Left lobe of liver (tissue), 2 donors: Measurements from ENCODE around the gene NCL. TPM values are rescaled to one million over a fixed set of nuclear protein-coding genes. Genes with fewer than 3 reads are reported as not detected.
"Not testable (repeated sequence)": the region's sequence is repeated elsewhere in the genome, so short reads cannot be mapped to it uniquely, and the experiment has no call there.

Experiments used
- ATAC-seq: fragments of 200-7000 bp; cut with Tn5 transposase; one replicate; pipeline ENCODE4 v1.9.1; 2020; ENCODE audit warnings: mild to moderate bottlenecking, moderate library complexity
- DNase-seq: peaks from one replicate; pipeline ENCODE4 v3.0.0-alpha.2; 2020; ENCODE audit warnings: low spot score
- total RNA-seq: library from RNA; stranded (reverse); gene quantifications from one replicate; pipeline ENCODE4 v1.2.1, GENCODE V29; 2021
- donor health status: DM: no; HTN: no; CAD: no; lungs with moderate emphysema.
- donor health status: DM: no; HTN: yes; CAD: no.

Gene NCL
- total RNA-seq, 1 donor from 2014 or later = 126 TPM

GRCh38 chr2:231467613-231468530, 3.6 kb upstream of the NCL start:
- ATAC-seq (no peak), DNase-seq (peak; percentile 42)

- ATAC-seq = no peak
- peak; percentile 39 for DNase-seq
Observed at GRCh38 chr2:231467016-231467545, 2.8 kb upstream of the NCL start.

DNA sequence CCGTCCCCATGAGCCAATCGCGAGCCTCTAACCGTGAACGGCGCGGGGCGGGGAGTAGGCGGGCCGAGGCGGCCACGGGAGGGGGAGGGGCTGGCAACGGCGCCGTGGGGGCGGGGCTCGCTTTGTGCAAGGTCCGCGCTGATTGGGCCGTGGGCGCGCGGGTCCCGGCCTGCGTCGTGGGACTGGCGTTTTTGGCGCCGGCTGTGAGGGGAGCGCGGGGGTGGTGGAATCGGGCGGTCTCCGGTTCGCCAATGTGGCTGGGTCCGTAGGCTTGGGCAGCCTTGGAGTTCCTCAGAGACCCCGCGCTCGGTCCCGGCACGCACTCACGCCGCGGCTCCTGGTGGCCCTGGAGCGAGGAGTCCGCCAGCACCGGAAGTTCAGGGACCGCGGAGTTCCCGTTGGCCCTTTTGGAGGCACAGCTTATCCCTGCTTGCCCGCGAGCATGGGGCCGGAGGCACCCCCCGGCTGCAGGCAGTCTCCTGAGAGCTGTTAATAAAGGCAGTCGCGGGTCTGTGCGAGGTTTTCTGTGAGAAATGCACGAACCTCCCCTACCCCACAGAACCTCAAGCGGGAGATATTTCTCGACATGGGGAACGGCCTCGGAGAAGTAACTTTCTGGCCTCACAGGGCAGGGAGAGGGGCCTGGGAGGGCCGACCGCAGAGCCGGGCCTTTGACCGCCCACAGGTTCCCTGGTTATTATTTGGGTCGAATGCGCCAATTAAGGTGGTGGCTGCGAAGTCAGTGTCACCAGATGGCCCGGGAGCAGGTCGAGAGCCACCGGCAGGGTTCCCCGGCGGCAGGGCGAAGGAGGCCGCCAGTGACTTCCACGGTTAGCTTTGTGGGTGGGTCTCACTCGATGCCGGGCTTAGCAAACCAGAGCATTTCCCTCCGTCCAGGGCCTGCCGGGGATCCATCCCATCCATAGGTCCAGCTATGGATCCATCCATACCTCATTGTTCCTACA, 574 bp upstream of the NCL start:
- DNase-seq (peak; percentile 99), ATAC-seq (peak; percentile 91)

DNA sequence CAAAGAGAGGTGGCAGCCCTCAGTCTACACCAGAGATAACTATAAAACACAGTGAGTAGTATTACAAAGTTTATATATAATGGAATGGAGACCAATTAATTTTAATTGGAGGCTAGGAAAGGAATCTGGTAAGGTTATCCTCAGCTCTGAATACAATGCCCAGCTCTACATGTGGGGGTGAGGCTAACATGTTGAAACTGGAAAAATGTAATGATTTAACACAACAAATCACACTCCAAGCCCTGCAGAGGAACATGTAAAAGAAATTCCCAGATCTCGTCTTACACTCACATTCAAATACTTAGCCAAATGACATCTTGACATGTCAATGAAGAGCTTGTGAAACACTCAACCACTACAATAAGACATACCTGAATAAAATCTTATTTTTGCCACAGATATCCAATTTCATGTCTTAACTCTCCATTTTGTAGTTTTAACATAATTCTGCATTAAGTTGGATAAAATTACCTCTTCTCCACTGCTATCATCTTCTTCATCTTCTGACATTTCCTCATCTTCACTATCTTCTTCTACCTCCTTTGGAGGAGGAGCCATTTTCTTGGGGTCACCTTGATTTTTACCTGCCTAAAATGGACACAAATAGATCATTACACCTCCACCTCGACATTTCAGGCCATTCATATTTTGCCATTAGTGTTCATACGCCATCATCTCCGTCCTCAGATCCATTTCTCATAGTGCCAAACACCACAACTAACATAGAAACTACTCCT, 1.4 kb downstream of the NCL start:
- ATAC-seq = no peak
- DNase-seq = no peak

DNA sequence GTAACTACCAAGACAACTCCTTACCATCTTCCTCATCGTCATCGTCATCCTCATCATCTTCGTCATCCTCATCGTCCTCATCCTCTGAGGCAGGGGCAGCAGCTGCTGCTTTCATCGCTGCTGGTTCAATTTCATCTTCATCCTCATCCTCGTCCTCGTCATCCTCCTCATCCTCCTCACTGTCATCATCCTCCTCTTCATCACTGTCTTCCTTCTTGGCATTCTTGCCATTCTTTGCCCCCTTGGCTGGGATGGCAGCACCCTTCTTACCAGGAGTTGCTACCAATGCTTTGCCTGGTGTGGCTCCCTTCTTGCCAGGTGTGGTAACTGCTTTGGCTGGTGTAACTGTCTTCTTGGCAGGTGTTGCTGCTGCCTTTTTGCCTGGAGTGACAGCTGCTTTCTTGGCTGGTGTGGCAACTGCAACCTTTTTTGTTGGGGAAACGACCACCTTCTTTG, 2.7 kb downstream of the NCL start:
- no peak for DNase-seq

DNA sequence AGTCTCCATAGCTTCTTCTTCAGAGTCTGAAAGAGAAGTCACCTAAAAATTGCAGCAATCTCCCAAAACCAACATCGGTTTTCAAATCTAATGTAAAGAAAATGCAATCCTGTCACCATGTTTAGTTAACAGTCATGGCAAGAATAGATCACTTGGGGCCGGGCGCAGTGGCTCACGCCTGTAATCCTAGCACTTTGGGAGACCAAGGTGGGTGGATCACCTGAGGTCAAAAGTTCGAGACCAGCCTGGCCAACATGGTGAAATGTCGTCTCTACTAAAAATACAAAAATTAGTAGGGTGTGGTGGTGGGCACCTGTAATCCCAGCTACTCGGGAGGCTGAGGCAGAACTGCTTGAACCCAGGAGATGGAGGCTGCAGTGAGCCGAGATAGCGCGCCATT, 3.4 kb downstream of the NCL start:
- not testable (repeated sequence) for ATAC-seq, DNase-seq

More for the DNA sequence above, 2.7 kb downstream of the NCL start:
- ATAC-seq = no peak

- ATAC-seq (no peak), DNase-seq (no peak)
Observed at GRCh38 chr2:231460073-231460835, 4.0 kb downstream of the NCL start.

GRCh38 chr2:231458368-231458767, 5.9 kb downstream of the NCL start:
- DNase-seq (no peak), ATAC-seq (no peak)

GRCh38 chr2:231457101-231457500, 7.2 kb downstream of the NCL start:
- ATAC-seq (no peak), DNase-seq (no peak)

- ATAC-seq (no peak), DNase-seq (no peak)
Observed at GRCh38 chr2:231456295-231457004, 7.8 kb downstream of the NCL start.

DNA sequence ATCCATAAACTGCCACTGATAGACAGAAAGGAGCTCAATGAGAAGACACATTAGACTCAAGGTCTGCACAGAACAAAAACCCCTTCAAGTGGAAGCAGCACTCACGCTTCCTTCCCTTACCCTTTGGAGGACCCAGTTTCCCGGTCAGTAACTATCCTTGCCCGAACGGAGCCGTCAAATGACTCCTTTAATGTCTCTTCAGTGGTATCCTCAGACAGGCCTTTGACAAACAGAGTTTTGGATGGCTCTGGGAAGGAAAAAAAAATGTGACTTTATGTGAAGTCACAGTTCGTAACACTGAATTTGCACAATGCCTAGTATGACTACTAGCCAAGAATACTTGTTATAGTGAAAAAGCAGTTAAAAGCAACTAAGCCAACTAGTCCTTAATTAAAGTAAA, 8.4 kb downstream of the NCL start:
- ATAC-seq = no peak
- no peak for DNase-seq

DNA sequence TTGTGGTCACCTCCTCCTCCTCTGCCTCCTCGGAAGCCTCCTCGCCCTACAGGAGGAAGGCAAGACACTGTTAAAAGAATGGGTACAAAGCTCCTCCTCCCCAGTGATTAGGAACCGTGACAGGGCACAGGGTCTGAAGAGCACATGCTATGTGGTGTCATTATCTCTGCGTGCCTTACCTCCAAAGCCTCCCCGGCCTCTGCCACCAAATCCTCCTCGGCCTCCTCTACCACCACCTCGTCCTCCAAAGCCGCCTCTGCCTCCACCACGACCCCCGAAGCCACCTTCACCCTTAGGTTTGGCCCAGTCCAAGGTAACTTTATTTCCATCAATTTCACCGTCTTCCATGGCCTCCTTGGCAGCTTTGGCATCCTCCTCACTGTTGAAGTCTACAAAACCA, 9.1 kb downstream of the NCL start:
- no peak for DNase-seq
- ATAC-seq = no peak

GRCh38 chr2:231454361-231454791, 9.9 kb downstream of the NCL start:
- no peak for ATAC-seq
- no peak for DNase-seq

- ATAC-seq = peak; percentile 13
- DNase-seq = no peak
Observed at GRCh38 chr2:231452799-231453508, 11.3 kb downstream of the NCL start.

- ATAC-seq (no peak), DNase-seq (no peak)
Observed at GRCh38 chr2:231450548-231450989, 13.7 kb downstream of the NCL start.

- DNase-seq = no peak
- no peak for ATAC-seq
Observed at GRCh38 chr2:231449503-231450054, 14.7 kb downstream of the NCL start.

DNA sequence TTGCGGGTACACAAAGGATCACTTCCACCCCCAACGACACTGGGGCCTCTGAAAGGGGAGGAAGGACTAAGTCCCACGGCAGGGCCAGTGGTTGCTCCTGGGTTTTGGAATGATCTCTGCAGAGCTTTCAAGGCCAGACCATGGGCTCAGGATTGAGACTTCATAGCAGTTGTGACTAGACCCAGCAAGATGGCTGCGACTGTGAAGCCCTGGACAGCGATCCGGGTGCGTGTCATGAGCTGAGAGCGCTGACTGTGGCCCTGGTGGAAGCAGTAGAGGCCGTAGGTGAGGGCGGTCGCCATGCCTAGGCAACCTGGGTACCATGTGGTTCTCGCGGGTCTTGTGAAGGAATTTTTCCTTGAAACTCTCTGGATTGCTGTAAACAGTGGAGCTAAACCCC, 27.3 kb downstream of the NCL start:
- ATAC-seq (no peak), DNase-seq (peak; percentile 30)

- DNase-seq (peak; percentile 11), ATAC-seq (no peak)
Observed at GRCh38 chr2:231433990-231434389, 30.3 kb downstream of the NCL start.
